Measurements from ENCODE around the gene PEX5. TPM values are rescaled to one million over a fixed set of nuclear protein-coding genes. Genes with fewer than 3 reads are reported as not detected.

Gene PEX5
- total RNA-seq, 1 experiment from 2014 or later = 20.0 TPM

DNA sequence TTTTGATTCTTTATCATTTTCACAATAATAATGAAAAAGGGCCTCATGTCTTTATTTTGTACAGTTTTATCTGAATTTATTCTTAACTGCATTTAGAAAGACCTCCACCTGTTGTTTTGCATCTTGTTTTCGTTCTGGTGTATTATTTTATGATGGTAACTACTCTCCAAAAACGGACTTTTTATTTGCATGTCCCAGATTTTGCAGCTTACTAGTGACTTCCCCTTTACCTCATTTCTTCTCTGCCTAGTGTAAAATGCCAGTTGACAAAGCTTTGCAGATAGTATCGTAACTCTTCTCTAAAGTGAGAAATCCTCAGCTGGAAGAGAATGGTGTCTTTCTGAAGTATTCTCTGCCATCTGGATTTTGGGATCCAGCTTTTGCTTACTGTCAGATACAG is 17.2 kb downstream of the PEX5 start:
- Histone ChIP-seq H3K9me2 (replicated peaks; ENCODE audit: low read length) (no peaks in the 10 kb centered on the region), H3K9me3 (ENCODE audit: low read length) (no peaks in the 10 kb centered on the region), H3K27me3 (ENCODE audit: low read length) (no peaks in the 10 kb centered on the region), H3K36me3 (ENCODE audit: low read depth, low read length) (peaks cover 27% of the 10 kb centered on the region), H3K4me2 (ENCODE audit: low read length) (no peak overlapping the region), H3K27ac (ENCODE audit: low read length) (no peak overlapping the region), H3F3A (ENCODE audit: low read length, unreplicated experiment) (no peaks in the 10 kb centered on the region), H3K4me3 (ENCODE audit: low read length) (no peak overlapping the region), H3K79me2 (ENCODE audit: low read length) (no peaks in the 10 kb centered on the region), H2AFZ (ENCODE audit: low read length) (no peak overlapping the region), H4K20me1 (ENCODE audit: low read length) (no peaks in the 10 kb centered on the region), H3K4me1 (ENCODE audit: insufficient read depth, low read length) (no peaks in the 10 kb centered on the region), H3K9ac (ENCODE audit: low read length) (no peak overlapping the region)
- no peak for TF ChIP-seq CTCF (conservative IDR thresholded peaks at IDR 0.05; ENCODE audit: low read depth, low read length)
- TF ChIP-seq EZH2phosphoT487 (IDR thresholded peaks at IDR 0.05; ENCODE audit: borderline replicate concordance, low read length) = no peak
- TF ChIP-seq EZH2 (IDR thresholded peaks at IDR 0.05; ENCODE audit: low read length, unreplicated experiment) = no peak
- ChIA-PET CTCF (interaction anchor here (0.6 kb wide), 1 partner anchor 434 kb away, joined by 5 read pairs; no protein-coding TSS in a partner anchor), POLR2A (ENCODE audit: unreplicated experiment) (no interaction called here)
- no peak for ATAC-seq
- no peak for DNase-seq
- BruUV-seq (replicated peaks) = no TSS peak
- intact Hi-C loops (cut with micrococcal nuclease) = no loop called here

- H3K9ac ChIP-seq (ENCODE audit: low read length) = no peak overlapping the region
- no peaks in the 10 kb centered on the region for H3K79me2 ChIP-seq (ENCODE audit: low read length)
- H3K36me3 ChIP-seq (ENCODE audit: low read depth, low read length) = peaks cover 32% of the 10 kb centered on the region
- no peaks in the 10 kb centered on the region for H3K9me3 ChIP-seq (ENCODE audit: low read length)
- H3K4me2 ChIP-seq (ENCODE audit: low read length) = no peak overlapping the region
- intact Hi-C loops (cut with micrococcal nuclease) = no loop called here
- no peak overlapping the region for H3K4me3 ChIP-seq (ENCODE audit: low read length)
- ChIA-PET CTCF (no interaction called here), POLR2A (ENCODE audit: unreplicated experiment) (no interaction called here)
- H3K9me2 ChIP-seq (replicated peaks; ENCODE audit: low read length) = no peaks in the 10 kb centered on the region
- H4K20me1 ChIP-seq (ENCODE audit: low read length) = no peaks in the 10 kb centered on the region
- H3K27ac ChIP-seq (ENCODE audit: low read length) = no peak overlapping the region
- H2AFZ ChIP-seq (ENCODE audit: low read length) = no peak overlapping the region
- ATAC-seq (no peak), DNase-seq (no peak)
- BruUV-seq (replicated peaks) = no TSS peak
- no peaks in the 10 kb centered on the region for H3K4me1 ChIP-seq (ENCODE audit: insufficient read depth, low read length)
- TF ChIP-seq EZH2 (IDR thresholded peaks at IDR 0.05; ENCODE audit: low read length, unreplicated experiment) (no peak), EZH2phosphoT487 (IDR thresholded peaks at IDR 0.05; ENCODE audit: borderline replicate concordance, low read length) (no peak), CTCF (conservative IDR thresholded peaks at IDR 0.05; ENCODE audit: low read depth, low read length) (no peak)
- H3F3A ChIP-seq (ENCODE audit: low read length, unreplicated experiment) = no peaks in the 10 kb centered on the region
- no peaks in the 10 kb centered on the region for H3K27me3 ChIP-seq (ENCODE audit: low read length)
Measured at GRCh38 chr12:7207866-7208625, 18.6 kb downstream of the PEX5 start.

DNA sequence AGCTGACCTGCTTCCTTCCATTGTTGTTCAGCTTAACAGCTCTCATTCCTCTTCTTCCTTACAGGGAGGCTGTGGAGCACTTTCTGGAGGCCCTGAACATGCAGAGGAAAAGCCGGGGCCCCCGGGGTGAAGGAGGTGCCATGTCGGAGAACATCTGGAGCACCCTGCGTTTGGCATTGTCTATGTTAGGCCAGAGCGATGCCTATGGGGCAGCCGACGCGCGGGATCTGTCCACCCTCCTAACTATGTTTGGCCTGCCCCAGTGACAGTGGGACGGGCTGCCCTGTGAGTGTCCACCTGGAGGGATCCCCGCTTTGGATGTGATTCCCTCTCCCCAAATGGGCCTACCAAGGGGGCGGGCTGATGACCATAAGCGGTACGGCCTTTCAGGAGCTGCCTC is 20.5 kb downstream of the PEX5 start:
- DNase-seq (no peak), ATAC-seq (no peak)
- Histone ChIP-seq H4K20me1 (ENCODE audit: low read length) (no peaks in the 10 kb centered on the region), H3K9me2 (replicated peaks; ENCODE audit: low read length) (no peaks in the 10 kb centered on the region), H3K9ac (ENCODE audit: low read length) (no peak overlapping the region), H3K27me3 (ENCODE audit: low read length) (no peaks in the 10 kb centered on the region), H3K4me2 (ENCODE audit: low read length) (no peak overlapping the region), H3K27ac (ENCODE audit: low read length) (no peak overlapping the region), H3K4me3 (ENCODE audit: low read length) (no peak overlapping the region), H3K36me3 (ENCODE audit: low read depth, low read length) (peaks cover 30% of the 10 kb centered on the region), H3F3A (ENCODE audit: low read length, unreplicated experiment) (no peaks in the 10 kb centered on the region), H3K4me1 (ENCODE audit: insufficient read depth, low read length) (no peaks in the 10 kb centered on the region), H3K79me2 (ENCODE audit: low read length) (no peaks in the 10 kb centered on the region), H3K9me3 (ENCODE audit: low read length) (no peaks in the 10 kb centered on the region), H2AFZ (ENCODE audit: low read length) (no peak overlapping the region)
- intact Hi-C loops (cut with micrococcal nuclease) = no loop called here
- BruUV-seq (replicated peaks) = no TSS peak
- CTCF ChIA-PET = no interaction called here
- TF ChIP-seq EZH2phosphoT487 (IDR thresholded peaks at IDR 0.05; ENCODE audit: borderline replicate concordance, low read length) (no peak), CTCF (conservative IDR thresholded peaks at IDR 0.05; ENCODE audit: low read depth, low read length) (no peak), EZH2 (IDR thresholded peaks at IDR 0.05; ENCODE audit: low read length, unreplicated experiment) (no peak)
- POLR2A ChIA-PET (ENCODE audit: unreplicated experiment) = no interaction called here
